ENCODE data around the gene SH3BP2. TPM values are rescaled to one million over a fixed set of nuclear protein-coding genes. Genes with fewer than 3 reads are reported as not detected.

The SH3BP2 gene
- total RNA-seq, 1 donor from 2014 or later = 32.2 TPM

DNA sequence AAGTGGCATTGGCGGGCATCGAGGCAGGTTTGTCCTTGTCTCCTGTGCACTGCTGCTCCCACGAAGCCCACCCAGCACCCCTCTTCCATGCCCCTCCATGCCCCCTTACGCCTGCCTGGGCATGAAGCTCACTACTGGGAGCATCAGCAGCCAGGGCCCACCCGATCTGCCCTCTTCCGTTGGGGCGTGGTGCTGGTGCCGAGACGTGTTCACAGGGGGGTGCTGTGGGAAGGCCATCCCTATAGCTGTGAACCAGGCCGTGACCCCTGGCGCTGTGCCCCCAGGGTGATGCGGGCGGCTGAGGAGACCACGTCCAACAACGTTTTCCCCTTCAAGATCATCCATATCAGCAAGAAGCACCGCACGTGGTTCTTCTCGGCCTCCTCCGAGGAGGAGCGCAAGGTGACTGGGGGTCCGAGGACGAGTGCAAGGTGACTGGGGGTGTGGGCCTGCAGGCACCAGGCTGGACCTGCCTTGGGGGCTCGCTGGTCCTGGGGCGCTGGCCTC, 31.5 kb downstream of the SH3BP2 start:
- peak; percentile 43 for DNase-seq (ENCODE audit: missing footprints)
- intact Hi-C loops (cut with DNase I) = no loop called here
- ATAC-seq = no peak

DNA sequence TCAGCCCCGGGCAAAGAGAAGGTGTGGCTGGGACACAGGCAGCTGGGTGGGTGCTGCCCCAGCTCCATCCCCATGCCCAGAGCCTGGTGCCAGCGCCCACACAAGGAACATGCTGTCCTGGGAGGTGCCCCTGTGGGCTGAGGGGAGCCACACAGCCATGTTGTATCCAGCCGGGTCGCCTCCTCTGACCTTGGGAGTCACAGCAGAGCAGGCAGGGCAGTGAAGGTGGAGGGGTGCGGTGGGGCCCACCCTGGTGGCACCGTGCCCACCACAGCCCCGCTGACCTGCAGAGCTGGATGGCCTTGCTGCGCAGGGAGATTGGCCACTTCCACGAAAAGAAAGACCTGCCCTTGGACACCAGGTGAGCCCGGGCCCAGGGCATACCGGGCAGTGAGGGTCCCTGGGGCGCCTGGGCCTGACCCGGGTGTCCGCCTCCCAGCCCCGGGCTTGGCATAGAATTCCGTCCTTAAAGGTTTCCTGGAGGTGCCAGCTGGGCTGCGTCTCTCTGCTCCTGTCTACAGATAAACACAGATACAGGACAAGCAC, 32.0 kb downstream of the SH3BP2 start:
- ATAC-seq (peak; percentile 67), DNase-seq (ENCODE audit: missing footprints) (peak; percentile 62)
- intact Hi-C loops (cut with DNase I) = no loop called here

DNA sequence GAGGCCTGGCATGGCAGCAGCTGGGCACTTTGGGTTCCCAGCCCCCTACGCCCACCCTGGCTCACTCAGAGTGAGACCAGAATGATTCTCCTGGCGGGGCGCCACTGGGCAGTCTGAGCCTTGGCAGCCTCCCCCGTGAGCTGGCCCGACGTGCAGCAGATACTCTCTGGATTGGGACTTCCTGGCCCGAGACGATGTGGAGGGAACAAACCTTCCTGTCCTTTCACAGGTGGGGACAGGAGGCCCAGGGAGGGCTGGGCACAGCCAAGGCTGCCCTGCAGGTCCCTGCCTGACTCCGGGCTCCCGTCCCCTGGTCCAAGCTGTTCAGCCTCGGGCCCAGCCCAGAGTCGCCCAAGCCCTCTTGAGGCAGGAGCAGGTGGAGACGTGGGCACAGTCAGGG, 32.9 kb downstream of the SH3BP2 start:
- ATAC-seq (peak; percentile 22), DNase-seq (ENCODE audit: missing footprints) (peak; percentile 68)
- intact Hi-C loops (cut with DNase I) = no loop called here

DNA sequence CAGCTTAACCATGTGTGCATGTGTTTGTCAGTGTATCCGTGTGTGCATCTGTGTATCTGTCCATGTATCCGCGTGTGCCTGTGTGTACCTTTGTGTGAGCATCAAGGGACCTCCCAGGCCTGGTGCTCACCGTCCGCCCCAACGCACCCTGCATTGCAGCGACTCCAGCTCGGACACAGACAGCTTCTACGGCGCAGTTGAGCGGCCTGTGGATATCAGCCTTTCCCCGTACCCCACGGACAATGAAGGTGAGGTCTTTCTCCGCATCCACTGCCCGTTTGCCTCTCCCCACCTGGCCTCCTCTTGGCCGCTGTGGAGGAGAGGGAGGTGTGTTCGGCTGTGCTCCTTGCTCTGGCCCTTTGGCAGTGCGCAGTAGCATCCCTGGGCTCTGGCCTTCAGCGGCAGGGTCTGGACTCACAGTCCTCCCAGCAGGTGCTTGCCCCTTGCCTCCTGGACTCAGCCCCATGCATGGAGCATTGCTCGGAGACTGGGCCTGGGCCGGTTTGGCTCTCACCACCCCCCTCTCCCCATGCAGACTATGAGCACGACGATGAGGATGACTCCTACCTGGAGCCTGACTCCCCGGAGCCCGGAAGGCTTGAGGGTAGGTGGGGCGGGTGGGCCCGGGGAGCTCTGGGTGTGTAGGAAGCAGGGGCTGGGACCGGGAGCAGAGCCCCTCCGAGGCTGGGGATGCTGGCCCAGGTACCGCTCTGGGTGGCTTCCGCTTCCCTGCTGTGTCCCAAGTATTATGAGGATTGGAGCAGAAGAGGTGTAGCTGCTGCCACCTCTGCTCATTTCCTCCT, 34.4 kb downstream of the SH3BP2 start:
- peak; percentile 30 for DNase-seq (ENCODE audit: missing footprints)
- ATAC-seq = no peak
- intact Hi-C loops (cut with DNase I) = no loop called here

DNA sequence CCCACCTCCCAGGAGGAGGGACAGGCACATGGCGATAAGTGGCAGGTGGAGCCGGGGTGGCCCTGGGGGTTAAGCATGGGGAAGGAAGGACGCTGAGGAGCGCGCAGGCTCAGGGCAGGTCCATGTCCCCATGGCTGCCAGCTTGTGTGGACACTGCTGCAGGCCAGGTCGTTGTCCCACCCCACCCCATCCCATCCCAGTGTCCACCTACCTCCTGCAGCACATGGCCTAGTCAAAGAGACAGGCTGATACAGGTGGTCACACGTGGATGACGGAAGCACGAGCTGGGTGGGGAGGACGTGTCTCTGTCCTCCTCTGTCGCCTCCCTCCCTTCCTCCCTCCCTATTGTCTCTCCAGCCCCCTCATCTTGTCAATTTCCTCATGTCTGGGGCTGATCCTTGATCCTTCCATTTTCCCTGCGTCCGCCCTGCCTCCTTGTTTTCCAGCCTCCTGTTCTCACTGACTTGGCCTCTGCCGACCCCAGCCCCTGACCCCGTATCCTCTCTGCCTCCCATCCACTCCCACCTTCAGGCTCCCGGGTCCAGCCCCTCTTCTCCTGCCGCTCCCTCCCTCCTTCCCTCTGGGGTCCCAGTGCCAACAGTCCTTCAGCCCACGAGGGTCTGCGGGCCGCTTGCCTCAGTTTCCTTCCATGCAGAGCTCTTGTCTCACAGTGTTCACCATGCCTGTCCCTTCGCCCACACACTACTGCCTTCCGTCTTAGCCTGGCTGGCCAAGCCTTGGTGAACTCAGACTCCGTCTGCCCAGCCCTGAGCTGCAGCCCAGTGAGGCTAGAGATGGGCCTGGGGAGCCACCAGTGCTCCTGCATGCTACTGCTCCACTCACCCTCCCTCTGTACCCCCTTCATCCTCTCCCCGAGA, 35.2 kb downstream of the SH3BP2 start:
- intact Hi-C loops (cut with DNase I) = no loop called here
- no peak for ATAC-seq
- peak; percentile 56 for DNase-seq (ENCODE audit: missing footprints)

DNA sequence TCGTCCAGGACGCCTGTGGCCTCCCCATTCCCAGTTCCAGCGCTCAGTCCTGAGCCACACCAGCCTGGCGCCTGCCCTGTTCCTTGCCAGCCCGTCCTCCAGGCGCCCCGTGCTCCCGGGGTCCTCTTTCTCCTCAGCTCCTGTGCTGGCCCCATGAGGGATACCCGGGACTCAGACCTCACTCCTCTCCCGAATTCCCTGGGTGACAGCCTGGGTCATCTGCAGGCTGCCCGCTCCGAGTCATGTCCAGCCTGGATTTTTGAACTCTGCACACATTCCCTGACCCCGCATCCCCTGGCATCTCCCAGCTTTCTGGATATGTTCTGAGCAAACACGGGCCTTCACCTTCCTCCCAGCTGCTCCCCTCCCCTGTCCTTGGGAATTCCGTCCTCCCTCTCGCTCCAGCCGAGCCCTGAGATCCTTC, 35.9 kb downstream of the SH3BP2 start:
- ATAC-seq = no peak
- no peak for DNase-seq (ENCODE audit: missing footprints)

DNA sequence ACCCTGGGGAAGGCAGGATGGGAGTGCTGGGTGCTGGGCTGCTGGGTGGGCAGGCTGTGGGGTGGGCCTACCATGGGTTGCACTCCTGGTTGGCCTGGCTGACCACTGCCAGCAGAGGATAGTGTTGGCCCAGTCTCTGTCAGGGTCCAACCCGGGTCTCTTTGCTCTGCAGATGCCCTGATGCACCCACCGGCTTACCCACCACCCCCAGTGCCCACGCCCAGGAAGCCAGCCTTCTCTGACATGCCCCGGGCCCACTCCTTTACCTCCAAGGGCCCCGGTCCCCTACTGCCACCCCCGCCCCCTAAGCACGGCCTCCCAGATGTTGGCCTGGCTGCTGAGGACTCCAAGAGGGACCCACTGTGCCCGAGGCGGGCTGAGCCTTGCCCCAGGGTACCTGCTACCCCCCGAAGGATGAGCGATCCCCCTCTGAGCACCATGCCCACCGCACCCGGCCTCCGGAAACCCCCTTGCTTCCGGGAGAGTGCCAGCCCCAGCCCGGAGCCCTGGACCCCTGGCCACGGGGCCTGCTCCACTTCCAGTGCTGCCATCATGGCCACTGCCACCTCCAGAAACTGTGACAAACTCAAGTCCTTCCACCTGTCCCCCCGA, 36.5 kb downstream of the SH3BP2 start:
- ATAC-seq (no peak), DNase-seq (ENCODE audit: missing footprints) (peak; percentile 59)
- intact Hi-C loops (cut with DNase I) = no loop called here

More for the DNA sequence above, 35.9 kb downstream of the SH3BP2 start:
- intact Hi-C loops (cut with DNase I) = no loop called here

DNA sequence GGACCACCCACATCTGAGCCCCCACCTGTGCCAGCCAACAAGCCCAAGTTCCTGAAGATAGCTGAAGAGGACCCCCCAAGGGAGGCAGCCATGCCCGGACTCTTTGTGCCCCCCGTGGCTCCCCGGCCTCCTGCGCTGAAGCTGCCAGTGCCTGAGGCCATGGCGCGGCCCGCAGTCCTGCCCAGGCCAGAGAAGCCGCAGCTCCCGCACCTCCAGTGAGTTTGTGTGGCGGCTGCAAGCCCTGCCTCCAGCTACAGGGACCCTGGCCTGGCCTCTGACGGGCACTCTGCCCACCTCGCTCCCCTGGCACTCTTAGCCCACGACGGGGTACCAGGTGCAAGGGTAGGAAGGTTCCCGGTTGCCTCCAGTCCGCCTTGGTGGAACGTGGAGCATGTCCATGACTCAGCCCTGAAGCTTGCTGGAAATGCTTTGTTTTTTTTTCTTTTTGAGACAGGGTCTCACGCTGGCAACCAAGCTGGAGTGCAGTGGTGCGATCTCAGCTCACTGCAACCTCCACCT, 37.1 kb downstream of the SH3BP2 start:
- ATAC-seq = no peak
- intact Hi-C loops (cut with DNase I) = no loop called here
- peak; percentile 46 for DNase-seq (ENCODE audit: missing footprints)

DNA sequence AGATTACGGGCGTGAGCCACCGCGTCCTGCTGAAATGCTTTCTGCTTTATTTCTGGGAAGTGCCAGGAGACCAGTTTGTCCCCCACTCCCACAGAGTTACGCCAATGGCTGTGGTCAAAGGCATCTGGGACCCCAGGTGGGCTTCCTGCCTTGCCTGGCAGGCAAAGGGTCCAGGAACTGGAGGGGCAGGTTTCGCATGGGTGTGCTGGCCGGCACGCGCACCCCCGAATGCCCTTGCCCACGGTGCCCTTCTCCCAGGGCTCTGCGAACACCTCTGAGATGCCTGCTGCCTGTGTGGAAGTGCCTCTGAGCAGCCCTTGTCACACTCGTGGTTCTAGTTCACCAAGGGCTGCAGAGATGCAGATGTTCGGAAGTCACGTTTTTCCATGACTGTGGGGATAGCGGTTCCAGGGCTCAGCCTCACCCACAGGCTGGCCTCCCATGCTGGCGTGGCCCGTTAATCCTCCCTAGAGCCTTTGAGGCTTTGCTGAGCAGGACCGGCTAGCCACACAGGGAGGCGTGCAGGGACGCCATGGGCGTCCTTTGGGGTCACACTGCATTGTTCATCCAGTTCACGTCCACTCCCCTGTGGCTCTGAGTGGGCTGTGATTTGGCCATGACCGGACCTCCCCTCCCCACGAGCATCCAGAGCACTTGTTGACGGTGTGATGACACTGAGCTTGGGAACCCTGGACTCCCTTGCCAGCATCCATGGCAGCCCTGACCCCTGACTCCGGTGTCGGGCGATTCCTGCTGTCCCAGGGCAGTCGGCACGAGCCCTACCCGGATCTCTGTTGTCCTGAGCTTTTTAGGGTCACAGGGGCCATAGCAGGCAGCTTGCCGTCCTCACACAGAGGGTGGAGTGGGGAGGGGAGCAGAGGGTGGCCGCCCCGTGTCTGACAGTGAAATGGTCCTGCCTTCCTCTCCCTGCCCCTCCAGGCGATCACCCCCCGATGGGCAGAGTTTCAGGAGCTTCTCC, 38.0 kb downstream of the SH3BP2 start:
- DNase-seq (ENCODE audit: missing footprints) = peak; percentile 55
- intact Hi-C loops (cut with DNase I) = no loop called here
- ATAC-seq = no peak

DNA sequence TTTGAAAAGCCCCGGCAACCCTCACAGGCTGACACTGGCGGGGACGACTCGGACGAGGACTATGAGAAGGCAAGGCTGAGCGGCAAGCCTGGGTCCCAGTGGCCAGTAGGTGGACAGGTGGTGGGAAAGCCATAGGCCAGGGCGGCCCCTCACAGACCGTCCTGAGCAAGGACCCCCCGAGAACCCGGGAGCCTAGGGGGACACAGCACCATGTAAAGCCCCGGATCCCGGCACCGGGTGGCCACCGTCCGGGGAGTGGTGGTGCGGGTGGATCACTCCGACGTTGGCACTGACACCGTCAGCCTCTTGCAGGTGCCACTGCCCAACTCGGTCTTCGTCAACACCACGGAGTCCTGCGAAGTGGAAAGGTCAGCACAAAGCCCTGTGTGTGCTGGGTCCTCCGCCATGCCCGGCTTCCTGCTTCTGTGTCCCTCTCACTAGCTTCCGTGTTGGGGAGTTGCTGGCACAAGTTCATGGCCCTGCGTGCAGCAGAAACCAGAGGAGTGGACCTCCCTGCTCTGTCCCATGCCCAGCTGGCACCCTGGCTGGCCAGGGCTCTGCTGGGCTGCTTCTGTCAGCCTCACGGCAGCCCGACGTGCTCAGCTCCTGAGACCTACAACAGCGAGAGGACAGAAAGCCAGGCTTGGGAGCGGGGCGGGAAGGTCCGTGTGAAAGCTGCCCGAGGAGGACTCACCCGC, 38.9 kb downstream of the SH3BP2 start:
- peak; percentile 49 for DNase-seq (ENCODE audit: missing footprints)
- intact Hi-C loops (cut with DNase I) = no loop called here
- ATAC-seq = no peak

DNA sequence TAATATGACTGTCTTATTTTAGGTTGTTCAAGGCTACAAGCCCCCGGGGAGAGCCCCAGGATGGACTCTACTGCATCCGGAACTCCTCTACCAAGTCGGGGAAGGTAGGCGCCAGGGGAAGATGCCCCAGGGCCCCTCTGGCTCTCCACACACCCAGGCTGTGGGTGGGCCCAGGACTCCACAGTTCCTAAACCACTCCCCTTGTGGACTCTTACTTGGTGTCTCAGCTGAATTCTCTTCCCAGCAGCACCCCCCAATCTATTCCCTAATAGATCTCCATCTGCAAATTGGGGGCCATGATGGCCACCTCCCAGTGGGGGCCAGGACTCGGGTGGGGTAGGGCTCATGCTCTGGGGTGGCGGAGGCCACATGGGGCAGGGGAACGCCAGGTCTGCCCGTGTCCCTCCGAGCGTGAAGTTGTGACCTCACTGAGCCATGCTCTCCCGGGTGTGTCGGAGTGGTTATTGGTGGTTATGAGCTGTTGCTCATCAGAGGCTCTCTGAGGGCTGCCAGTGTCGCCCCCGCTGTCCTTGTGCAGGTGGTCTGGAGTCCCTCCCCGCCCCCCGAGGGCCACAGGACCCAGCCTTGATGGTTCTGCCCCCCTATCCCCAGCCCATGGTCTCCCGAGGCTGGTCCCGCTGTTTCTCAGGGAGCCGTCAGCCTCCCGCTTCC, 39.6 kb downstream of the SH3BP2 start:
- intact Hi-C loops (cut with DNase I) = no loop called here
- ATAC-seq (no peak), DNase-seq (ENCODE audit: missing footprints) (no peak)

DNA sequence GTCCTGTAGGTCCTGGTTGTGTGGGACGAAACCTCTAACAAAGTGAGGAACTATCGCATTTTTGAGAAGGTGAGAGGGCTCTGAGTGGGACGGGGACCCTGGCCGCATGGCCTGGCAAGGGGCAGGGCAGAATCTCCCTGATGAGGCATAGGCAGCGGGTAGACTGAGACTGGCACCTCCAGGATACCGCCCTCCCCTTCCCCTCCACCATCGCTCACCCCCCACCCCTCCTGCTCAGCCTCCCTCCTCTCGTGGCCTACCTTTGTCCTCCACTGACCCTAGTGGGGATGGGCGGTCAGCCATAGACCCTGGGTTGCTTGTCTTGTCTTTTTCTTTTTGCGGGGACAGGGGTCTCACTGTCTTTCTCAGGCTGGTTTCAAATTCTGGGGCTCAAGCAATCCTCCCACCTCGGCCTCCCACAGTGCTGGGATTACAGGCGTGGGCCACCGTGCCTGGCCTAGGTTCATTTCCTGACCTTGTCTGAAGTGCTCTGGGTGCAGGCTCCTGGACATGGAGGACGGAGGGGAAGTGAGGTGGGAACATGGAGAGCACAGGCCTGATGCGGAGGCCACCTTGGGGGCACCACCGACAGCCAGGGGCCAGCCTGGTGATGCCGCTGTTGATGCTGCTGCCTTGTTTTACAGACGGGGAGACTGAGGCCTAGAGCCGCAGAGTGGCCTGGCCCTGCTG, 40.2 kb downstream of the SH3BP2 start:
- DNase-seq (ENCODE audit: missing footprints) (no peak), ATAC-seq (no peak)
- intact Hi-C loops (cut with DNase I) = no loop called here

DNA sequence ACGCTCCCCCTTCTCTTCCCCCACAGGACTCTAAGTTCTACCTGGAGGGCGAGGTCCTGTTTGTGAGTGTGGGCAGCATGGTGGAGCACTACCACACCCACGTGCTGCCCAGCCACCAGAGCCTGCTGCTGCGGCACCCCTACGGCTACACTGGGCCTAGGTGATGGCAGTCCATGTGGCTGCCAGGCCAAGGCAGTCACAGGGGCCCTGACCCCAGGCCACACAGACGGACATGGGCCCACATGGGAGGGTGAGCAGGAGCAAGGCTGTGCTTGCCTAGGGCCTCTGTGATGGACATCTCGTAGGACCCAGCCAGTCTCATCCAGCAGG, 40.8 kb downstream of the SH3BP2 start:
- ATAC-seq = no peak
- DNase-seq (ENCODE audit: missing footprints) = no peak

DNA sequence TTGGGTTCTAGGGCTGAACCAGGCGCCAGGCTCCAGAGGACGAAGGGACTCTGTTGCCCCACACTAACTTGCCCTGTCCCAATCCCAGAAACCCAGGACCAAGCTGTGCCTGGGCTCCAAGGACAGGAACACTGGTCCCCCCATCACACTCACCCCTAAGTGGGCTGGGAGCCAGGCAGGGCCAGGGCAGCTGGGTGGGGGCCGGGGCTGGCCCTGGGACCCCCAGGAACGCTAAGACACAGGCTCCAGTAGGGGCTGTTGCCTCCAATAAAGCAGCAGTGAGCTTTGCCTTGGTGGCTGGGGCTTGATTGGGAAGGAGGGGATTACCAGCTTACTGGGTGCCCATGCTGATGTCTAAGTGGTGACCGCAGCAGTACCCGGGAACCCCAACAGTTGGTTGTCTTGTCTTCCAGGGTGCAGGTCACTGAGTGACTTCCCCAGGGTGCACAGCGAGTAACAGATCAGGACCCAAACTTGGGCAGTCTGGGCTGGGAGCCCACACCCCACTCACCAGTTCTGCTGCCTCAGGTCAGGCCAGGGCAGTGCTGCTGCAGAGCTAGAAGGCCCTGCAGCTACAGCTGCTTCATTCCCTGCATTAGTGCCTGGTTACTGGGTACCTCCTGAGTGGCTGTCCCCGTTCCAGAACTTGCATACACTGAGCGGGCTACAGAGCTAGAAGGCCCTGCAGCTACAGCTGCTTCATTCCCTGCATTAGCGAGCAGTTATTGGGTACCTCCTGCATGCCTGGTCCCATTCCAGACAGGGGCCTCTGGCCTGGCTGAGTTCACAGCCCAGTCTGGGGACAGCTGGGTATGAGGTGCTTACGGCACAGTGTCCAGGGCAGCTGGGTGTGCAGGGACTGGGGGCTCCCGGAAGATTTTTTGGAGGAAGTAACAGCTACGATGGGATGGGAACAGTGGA, 41.4 kb downstream of the SH3BP2 start:
- intact Hi-C loops (cut with DNase I) = no loop called here
- ATAC-seq (peak; percentile 11), DNase-seq (ENCODE audit: missing footprints) (peak; percentile 72)

More for the DNA sequence above, 40.8 kb downstream of the SH3BP2 start:
- intact Hi-C loops (cut with DNase I) = no loop called here

DNA sequence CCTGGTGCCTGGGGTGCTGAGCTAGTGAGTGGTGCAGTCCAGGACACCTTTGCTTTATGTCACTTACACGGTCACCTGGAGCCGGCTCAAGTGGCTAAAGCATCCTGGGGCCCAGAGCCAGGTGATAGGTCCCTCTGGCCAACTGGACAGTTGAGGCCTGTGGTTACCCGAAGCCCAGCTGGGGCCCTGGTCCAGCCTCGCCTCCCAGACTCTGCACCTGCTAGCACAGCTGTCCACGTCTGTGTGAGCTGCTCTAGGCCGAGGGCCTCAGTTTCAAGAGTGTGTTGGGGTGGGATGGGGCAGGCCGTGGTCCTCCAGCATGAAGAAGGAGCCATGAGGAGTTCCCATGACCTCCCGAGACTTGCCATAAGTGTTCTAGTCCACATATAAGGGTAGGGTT, 43.1 kb downstream of the SH3BP2 start:
- intact Hi-C loops (cut with DNase I) = no loop called here
- ATAC-seq = no peak
- no peak for DNase-seq (ENCODE audit: missing footprints)
